GM18870 (cell line): ENCODE measurements around the gene DIP2B.

Experiments used
- ATAC-seq: cut with Tn5 transposase; IDR thresholded peaks from one replicate; pipeline ENCODE4 v1.9.1; 2021; ENCODE audit warnings: moderate library complexity; ENCODE audit not compliant: unreplicated experiment

The DIP2B gene

DNA sequence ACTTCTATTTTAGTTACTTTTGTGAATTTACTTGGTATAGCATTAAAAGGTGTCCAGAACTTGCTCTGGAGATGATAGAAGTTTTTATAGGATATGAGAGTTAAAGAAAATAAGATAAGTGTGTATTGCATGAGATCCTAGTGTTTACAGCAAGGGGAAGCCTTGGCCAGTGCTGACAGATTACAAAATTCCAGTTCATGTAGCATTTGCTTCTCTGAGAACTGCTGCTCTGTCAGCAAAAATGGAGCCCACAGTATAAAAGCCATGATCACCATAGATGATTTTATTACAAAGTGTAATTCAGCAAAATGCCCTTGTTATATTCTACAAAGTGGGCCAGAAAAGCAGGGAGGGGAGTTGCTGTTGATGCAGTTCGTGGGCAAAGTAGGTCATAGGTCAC is 219.1 kb downstream of the DIP2B start:
- no peak for ATAC-seq

DNA sequence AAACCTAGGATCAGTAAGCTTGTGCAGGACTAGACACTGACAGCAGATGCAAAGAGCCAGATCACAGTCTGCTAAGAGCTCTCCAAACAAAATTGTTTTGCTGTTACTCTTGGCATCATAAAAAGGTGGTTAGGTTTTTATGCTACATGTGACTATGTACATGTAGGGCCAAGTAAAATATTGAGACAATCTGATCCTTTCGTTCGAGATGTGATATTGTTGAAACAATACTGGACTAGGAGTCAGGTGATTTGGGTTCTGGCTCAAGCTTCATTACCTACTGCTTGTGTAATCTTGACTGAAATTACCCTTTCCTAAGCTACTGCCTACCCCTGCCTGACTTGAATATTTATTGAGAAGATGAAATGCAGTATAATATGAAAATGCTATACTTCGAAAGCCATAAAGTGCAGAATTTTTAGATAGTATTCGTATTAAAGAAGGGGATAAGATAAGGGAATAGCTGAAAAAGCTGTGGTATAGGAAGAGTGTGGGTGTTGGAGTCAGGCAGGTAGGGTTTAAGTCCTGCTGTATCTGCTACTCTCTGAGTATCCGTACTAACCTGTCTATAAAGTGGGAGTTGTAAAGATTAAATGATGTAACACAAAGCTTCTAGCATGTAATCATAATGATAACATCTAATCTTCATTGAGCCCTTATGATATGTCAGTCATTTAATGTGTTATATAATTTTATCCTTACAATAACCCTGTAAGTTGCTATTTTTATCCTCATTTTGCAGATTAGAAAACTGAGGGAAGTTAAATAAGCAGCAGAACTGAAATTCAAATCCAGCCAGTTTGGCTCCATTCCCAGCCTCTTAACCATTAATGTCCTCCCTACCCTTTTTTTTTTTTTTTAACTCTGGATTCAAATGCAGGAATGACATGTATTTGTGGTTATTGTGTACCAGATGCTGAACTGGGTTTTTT is 220.5 kb downstream of the DIP2B start:
- ATAC-seq, result no peak

DNA sequence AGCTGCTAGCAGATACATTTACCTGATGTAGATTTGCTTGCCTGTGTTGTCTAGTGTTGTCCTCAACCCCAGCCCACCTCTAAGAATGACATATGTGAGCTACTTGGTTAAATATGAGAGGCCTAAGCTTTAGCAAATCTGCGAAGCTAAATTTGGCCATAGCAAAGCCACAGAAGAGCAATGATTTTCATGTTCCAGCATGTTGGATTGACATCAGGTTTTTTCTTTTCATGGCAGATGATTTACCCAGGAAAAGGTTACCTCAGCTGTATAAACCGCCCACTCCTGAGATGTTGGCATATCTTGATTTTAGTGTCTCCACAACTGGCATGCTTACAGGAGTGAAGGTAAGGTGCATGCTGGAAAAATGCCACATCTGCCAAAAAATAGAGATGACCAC is 222.7 kb downstream of the DIP2B start:
- no peak for ATAC-seq

DNA sequence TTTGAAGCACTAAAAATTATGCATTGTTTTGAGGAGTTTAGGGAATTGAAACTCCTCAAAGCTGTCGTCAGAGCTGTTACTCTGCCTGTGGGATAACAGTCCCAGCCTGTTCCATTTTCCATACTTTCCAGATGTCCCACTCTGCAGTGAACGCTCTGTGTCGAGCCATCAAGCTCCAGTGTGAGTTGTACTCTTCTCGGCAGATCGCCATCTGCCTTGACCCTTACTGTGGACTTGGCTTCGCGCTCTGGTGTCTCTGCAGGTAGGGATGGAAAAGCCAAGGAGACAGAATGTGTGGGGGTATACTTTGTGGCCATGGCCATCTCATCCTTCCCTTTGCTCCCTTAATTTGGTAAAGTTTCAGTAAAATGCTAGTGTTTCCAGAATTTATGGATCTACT is 223.6 kb downstream of the DIP2B start:
- no peak for ATAC-seq

DNA sequence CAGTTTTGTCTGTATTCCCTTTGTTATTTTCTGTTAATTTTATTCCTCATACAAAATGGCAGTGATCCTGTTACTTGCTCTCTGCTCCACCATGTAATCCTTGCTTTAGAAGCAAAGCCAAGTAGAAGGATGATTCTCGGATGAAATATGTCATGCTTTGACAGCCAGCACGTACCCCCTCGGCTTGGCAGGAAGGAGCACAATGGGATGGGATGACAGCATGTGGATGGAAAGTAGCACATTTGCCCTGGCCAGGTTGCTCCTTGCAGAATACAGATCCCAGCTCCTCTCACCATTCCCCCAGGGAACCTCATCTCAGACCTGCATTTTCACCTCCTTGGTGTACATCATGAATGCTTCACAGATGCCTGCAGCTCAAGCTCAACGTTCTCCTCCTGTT is 224.1 kb downstream of the DIP2B start:
- no peak for ATAC-seq

DNA sequence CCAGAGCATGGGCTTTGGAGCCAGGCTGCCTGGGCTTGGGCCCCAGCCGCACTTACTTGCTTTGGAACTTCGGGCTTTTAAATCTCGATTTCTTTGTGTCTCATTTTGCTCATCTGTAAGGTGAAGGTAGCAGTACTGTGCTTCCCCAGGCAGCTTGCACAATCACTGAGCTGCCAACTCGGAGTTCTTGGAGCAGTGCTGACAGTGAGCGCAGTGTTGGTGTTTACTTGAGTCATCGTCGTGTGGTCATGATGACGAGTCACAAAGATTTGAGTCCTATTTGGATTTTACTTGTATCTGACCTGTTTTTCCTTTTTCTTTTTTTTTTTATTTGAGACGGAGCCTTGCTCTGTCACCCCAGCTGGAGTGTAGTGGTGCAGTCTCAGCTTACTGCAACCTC is 227.8 kb downstream of the DIP2B start:
- ATAC-seq, result no peak

DNA sequence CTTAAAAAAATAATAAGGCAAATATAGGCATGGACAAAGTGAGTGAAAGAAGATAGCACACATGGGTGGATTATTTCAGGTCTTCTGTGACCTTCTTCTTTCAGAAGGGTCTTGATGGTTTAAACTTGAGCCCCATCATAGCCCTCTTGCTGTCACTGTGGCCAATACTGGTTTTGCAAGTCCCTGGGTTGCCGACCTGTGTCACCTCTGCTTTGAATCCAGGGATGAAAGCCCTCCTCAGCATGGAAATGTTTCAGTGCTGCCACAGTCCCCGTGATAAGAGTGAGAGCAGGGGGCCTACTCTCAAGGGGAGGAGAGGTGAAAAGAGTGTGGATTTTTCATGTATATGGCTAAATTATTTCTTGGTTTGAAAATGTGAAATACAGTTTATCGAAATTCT is 228.9 kb downstream of the DIP2B start:
- no peak for ATAC-seq

DNA sequence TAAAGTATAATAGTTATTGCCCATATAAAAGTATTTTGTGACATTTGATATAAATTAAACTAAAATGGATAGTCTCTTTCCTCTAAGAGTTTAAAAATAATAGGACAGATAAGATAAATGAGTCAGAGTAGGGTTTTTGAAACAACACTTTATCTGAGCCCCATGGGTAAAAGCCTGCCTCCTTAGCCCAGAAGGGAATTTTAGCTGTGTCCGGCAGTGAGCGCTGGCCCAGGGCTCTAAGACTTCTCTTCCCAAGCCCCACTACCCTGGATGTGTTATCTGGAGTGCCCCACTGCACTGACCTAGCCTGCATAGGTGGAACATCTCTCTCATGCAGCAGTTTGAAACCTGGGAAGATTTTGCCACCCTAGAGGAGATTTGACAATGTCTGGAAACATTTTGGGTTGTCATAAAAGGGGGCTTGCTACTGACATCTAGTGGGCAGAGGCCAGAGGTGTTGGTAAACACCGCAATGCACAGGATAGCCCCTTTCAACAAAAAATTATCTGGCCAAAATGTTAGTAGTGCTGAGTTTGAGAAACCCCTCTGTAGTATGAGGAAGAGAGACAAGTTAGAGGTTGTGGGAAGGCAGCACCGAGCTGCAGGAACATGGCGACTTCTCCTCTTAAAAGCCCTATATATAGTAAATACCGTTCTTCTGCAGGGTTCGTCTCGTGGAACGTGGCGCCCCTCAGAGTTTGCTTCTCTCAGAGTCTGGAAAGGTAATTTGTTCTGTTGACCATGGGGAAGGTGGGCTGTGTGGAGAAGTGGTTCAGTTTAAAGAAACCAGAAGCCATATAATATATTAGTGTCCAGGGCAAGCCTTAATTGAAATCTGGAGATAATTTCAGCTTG is 229.9 kb downstream of the DIP2B start:
- ATAC-seq, result no peak

DNA sequence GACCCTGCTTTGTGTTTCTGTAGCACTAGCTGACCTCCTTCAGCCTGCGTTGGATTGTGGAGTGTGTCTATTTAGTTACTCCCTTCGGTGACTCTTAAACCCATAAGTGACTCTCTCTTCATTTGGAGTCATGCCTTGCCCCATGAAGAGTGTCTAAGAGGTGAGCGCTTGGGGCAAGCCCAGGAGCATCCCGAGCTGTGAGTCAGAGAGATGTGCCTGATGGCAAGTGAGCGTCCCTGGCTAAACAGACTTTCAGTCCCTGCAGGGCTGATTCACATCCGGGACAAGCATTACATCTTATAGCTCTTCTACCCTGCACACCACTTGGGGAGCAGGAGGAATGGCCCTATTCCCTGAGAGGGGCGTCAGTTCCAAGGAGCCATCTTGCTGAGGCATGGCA is 234.8 kb downstream of the DIP2B start:
- ATAC-seq, result no peak

DNA sequence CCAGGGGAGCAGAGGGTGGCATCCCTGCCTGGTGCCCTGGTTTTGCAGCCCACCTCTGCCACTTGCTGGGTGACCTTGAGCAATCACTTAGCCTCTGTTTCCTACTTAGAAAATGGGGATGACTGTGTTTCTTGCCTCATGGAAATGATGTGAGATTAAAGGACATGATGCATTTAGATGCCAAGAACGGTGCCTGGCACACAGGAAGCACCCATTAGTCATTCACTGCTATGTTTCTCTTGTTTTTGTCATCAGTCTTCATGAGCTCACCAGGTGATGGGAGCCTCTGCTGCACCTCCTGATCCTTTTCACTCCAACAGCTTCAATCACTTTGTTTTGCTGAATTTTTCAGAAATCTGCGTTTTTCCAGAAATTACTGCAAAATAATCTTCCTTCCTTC is 235.5 kb downstream of the DIP2B start:
- ATAC-seq, result no peak

DNA sequence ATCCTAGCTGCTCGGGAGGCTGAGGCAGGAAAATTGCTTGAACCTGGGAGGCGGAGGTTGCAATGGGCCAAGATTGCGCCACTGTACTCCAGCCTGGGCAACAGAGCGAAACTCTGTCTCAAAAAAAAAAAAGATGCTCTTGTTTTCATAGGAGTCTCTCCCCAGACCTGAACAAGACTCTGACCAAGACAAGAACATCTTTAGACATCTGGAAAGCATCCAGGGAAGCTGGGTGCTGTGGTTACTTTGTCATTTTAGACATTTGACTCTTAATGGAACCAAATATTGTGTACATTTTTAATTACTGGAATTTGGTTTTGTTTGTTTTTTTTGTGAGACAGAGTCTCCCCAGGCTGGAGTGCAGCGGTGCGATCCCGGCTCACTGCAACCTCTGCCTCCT is 238.0 kb downstream of the DIP2B start:
- no peak for ATAC-seq

DNA sequence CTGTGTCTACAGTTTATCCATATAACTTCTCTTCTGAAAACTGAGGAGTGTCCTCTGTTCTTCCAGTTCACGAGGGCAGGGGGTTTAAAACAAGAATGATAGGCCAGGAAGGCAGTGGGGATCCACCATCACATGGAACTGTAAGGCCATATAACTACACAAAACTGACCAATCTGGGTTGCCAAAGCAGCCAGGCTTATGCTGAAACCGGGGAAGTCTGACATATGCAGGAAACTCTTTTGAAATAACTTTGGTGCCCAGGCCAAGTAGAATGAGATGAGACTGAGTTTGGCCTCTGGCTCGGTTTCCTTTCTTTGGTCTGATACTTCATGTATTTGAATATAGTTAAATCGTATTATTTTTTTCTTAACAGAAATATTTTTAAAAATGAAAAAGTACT is 241.1 kb downstream of the DIP2B start:
- no peak for ATAC-seq

DNA sequence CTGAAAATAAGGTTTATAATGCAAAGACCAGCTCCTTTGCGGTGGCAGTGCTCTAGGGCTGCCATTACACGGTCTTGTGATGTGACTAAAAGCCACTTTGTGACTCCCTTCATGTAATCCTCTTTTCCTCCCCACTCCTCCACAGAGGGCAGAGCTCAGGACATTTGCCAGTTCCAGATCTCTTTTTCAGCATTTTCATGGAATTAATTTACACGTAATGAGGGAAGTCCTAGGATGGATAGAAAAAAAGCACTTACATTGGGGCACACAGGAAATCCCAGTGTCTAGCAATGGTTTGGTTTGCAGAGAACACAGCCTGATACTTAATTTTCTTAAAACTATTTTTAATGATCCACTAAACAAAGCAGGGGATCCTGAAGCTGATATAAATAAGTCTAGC is 241.6 kb downstream of the DIP2B start:
- ATAC-seq, result no peak

DNA sequence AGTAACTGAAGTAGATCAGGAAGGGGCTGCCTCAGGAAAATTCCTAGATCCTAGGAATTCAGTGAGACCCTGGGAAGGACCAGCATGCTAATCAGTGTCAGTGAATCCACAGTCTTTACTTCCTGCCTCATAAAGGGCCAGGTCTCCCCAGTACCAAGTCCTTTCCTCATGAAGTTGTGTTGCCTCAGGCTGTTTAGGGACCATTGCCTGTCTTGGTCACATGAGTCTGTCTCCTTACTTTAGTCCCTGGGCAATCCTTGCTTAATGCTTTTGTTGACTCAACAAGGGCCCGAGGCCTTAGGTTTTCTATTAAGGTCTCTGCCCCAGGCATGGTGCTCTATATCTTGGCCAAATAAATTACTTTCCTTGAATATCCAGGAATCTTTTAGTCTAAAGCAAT is 243.0 kb downstream of the DIP2B start:
- ATAC-seq, result no peak

DNA sequence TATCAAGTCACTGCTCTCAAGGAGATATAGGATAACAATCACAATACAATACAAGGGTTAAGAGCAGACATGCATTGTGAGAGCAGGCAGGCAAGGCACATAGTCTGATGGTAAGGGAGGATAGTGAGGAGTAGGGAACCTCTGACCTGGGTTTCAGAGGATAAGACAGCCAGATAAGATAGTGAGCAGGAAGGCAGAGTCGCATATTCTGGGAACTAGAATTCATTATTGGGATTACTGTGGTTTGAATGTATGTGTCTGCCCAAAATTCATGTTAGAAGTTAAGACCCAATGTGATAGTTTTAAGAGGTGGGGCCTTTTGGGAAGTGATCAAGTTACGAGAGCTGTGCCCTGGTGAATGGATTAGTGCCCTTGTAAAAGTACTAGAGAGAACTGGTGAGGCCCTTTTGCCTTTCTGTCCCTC is 244.7 kb downstream of the DIP2B start:
- ATAC-seq, result no peak

DNA sequence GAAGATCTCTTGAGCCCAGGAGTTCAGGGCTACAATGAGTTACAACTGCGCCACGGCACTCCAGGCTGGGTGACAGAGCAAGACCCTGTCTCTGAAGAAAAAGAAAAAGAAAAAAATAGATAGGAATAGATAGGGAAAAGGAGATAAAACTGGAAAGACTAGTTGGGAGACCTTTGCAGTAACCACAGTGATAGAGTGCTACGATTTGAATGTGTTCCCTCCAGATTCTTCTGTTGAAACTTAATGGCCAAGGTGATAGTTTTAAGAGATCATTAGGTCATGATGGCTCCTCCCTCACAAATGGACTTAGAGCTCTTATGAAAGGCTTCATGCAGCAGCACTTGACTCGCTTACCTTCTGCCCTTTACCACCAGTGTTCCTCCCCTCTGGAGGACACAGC is 245.6 kb downstream of the DIP2B start:
- ATAC-seq, result no peak

DNA sequence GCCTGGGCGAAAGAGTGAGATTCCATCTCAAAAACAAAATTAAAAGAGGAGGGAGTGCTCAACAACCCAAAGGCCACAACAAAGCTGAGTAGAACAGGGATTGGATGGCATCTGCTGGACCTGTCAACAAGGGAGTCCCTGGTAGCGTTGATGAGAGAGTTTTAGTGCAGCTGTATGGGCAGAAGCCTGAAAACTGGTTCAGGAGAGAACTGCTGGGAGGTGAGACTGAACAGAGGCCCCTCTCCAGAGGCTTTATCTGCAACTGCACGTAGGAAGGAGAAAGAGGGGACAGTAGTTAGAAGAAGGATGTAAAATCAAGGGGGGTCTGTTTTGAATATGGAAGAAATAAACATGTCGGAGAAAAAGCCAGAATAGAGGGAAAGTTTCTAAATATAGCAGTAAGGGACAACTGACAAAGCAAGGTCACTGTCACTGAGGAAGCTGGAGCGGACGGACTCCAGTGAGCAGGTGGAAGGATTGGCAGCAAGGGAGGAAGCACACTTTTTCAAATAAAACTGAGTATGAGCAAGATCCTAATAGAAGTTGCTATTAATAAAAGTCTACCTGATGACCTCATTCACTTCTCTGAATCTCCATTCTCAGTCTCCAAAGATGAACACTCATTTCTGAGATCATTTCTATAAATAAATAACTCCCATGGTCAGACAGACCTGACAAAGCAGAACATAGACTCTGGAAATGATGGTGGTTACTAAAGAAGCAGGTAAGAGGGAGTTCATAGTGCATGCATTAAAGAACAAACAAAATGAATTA is 247.3 kb downstream of the DIP2B start:
- ATAC-seq, result no peak

DNA sequence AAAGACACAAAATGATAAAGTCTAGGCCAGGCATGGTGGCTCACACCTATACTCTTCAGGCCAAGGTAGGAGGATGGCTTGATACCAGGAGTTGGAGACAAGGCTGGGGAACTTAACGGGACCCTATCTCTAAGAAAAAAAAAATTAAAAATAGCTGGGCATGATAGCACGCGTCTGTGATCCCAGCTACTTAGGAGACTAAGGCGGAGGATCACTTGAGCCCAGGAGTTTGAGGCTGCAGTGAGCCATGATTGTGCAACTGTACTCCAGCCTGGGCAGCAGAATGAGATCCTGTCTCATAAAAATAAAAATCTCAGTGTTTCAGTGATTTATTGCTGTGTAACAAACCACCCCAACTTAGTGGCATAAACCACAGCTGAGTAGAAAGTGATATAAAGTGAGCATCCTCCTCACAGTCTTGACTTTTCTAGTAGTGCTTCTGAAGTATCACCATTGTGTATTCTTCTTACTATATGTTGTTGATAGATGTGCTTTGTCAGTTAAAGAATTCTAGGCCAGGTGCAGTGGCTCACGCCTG is 248.5 kb downstream of the DIP2B start:
- ATAC-seq, result no peak

DNA sequence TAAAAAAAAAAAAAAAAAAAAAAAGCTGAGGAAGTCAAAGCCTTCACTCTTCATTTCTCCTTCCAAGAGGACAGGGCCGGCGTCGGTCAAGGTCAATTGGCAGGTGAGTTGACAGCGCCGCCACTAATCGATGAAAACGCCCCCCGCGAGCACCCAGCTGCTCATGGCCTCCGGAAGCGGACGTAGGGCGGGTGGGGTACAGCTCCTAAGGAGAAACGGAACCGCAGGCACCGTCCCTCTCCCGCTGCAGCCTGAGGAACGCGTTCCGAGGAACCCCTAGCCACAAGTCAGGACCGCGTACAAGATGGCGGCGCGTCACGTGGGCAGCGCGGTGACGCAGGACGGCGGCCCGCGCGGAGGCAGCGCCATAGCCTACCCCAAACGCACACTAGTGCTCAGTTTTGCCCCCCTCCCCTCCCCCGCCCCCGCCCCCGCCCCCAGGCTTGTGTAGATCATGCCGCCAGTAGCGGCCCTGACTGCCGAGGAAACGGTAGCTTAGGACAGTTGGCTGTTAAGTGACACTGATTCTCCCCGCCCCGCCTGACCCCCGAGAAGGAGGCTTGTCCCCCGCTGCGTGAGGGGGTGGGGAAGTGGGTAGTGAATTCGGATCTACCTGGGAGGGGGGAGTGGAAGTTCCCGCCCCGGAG is 259.0 kb downstream of the DIP2B start, which contains the start of gene ATF1:
Gene ATF1 (plus strand): TSS at position 463 of the 647 bp plus-strand sequence. CDS start 16,045 bp downstream, outside the sequence.
- ATAC-seq, result peak; percentile 40
